ENCODE data around the gene IGFBP1.

DNA sequence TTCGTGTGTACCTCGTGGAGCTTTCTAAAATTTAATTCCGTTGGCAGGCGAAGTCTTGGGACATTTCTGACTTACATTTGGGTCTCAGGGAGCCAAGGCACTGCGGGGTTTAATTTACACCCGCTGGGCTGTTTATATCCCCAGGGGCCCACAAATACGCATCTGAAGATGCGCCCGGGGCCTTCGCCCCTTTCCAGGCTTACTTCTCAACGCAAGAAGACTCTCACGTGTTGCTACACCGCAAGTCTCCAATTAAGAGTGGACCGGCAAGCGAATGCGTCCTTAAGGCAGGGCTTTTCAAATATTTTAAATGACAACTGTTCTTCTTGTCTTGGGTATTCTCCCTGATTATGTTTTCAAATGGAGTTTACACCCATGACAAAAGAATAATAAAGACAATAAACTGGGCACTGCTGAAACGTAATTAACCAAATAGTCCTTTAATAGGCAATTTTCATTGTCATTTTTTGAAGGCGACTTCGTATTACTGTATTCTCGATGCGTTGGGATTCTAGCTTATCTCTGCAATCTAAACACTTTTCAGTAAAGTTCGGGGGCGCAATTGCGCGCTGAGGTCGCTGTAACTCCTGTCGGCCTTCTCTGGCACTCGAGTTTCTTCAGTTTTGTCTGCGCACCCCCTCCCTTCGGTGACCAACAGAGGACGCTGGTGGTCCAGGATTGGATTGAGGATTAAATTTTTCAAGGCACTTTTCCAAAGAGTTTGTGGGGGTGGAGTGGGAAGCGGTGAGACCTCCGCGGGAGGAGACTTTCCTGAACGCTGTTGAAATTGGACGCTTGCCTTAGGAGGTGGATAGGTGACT, 33.6 kb downstream of the IGFBP1 start:
- TF ChIP-seq, protein P1, sequence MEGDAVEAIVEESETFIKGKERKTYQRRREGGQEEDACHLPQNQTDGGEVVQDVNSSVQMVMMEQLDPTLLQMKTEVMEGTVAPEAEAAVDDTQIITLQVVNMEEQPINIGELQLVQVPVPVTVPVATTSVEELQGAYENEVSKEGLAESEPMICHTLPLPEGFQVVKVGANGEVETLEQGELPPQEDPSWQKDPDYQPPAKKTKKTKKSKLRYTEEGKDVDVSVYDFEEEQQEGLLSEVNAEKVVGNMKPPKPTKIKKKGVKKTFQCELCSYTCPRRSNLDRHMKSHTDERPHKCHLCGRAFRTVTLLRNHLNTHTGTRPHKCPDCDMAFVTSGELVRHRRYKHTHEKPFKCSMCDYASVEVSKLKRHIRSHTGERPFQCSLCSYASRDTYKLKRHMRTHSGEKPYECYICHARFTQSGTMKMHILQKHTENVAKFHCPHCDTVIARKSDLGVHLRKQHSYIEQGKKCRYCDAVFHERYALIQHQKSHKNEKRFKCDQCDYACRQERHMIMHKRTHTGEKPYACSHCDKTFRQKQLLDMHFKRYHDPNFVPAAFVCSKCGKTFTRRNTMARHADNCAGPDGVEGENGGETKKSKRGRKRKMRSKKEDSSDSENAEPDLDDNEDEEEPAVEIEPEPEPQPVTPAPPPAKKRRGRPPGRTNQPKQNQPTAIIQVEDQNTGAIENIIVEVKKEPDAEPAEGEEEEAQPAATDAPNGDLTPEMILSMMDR (IDR thresholded peaks at IDR 0.05): peak; percentile 23 to 81 (median 66)
- TF ChIP-seq POLR2A (IDR thresholded peaks at IDR 0.05): no peak

All from thyroid gland (tissue), 4 donors.